HepG2 (cell line): ENCODE results near the gene TSC22D1. TPM values are rescaled to one million over a fixed set of nuclear protein-coding genes. Genes with fewer than 3 reads are reported as not detected.

Experiments
- AKAP8 ChIP-seq: sonication (generic); formaldehyde crosslinking; IDR thresholded peaks from 2 replicates; pipeline ENCODE4 v1.5.1; 2020; ENCODE audit warnings: mild to moderate bottlenecking, missing genetic modification reagents
- CCDC6 ChIP-seq: sonication (generic); formaldehyde crosslinking; IDR thresholded peaks from 2 replicates; pipeline ENCODE4 v1.8.1; 2022; ENCODE audit warnings: mild to moderate bottlenecking, missing genetic modification reagents, moderate library complexity
- ERF ChIP-seq: IDR thresholded peaks from 2 replicates; pipeline ENCODE4 v1.6.1; 2018; ENCODE audit warnings: missing biosample characterization, missing genetic modification reagents
- FOXA1 ChIP-seq, 2 experiments: fragments of 450-650 bp in 1 of 2; sonication (generic) in 1 of 2; formaldehyde crosslinking in 1 of 2; IDR thresholded peaks; 2 replicates each; pipeline versions ENCODE4 v1.4.0 to v1.6.1; 2016 to 2020; ENCODE audit warnings: missing genetic modification reagents in 1 of 2
- FOXP1 ChIP-seq, 2 experiments: fragments of 450-650 bp in 1 of 2; IDR thresholded peaks; 2 replicates each; pipeline ENCODE4 v1.6.1; 2017 to 2018; ENCODE audit warnings: antibody characterized with exemption in 1 of 2
- JDP2 ChIP-seq: sonication (generic); formaldehyde crosslinking; IDR thresholded peaks from 2 replicates; pipeline ENCODE4 v1.8.1; 2022; ENCODE audit warnings: missing genetic modification reagents, borderline replicate concordance
- MAFF ChIP-seq: IDR thresholded peaks from 2 replicates; pipeline ENCODE4 v1.6.1; 2011; ENCODE audit warnings: low read depth, low read length, improper control_type of control experiment
- SIX1 ChIP-seq: sonication (generic); formaldehyde crosslinking; IDR thresholded peaks from 2 replicates; pipeline ENCODE4 v1.4.0; 2020; ENCODE audit warnings: missing genetic modification reagents, borderline replicate concordance
- SNAI1 ChIP-seq: sonication (generic); formaldehyde crosslinking; IDR thresholded peaks from 2 replicates; pipeline ENCODE4 v1.5.0; 2020; ENCODE audit warnings: mild to moderate bottlenecking, missing genetic modification reagents, borderline replicate concordance
- U2AF2 ChIP-seq: fragments of 200-400 bp; formaldehyde crosslinking; IDR thresholded peaks from 2 replicates; pipeline ENCODE4 v1.6.1; 2017; ENCODE audit warnings: low read depth, mild to moderate bottlenecking, low read length
- ZNF143 ChIP-seq: sonication (generic); formaldehyde crosslinking; IDR thresholded peaks from 2 replicates; pipeline ENCODE4 v1.4.0; 2020; ENCODE audit warnings: missing genetic modification reagents
- ZNF329 ChIP-seq: sonication (generic); formaldehyde crosslinking; IDR thresholded peaks from 2 replicates; pipeline ENCODE4 v1.9.0; 2021; ENCODE audit warnings: low read depth, mild to moderate bottlenecking, missing genetic modification reagents
- ZNF792 ChIP-seq: IDR thresholded peaks from 2 replicates; pipeline ENCODE4 v1.6.1; 2016
- polyA plus RNA-seq, 8 experiments: library from polyadenylated mRNA; depleted of rRNA in 3 of 8; stranded (reverse) in 7 of 8; unstranded in 1 of 8; fragments of >200 nt; fragmentation: Illumina TruSeq in 4 of 8; extraction: Trizol in 4 of 8; gene quantifications; 2 replicates each; pipeline versions ENCODE4 v1.2.1 to v1.2.3, GENCODE V29; 2011 to 2016; ENCODE audit warnings: low read depth in 4 of 8, missing spikeins in 1 of 8, mixed read lengths in 1 of 8; ENCODE audit not compliant: insufficient read depth in 1 of 8
- total RNA-seq, 5 experiments: library from RNA; depleted of rRNA; stranded (reverse); fragments of >200 nt; fragmentation: Illumina TruSeq; extraction: Trizol; gene quantifications; 2 replicates each; pipeline ENCODE4 v1.2.3, GENCODE V29; 2016; ENCODE audit warnings: low read depth in 1 of 5
- TF ChIP-seq, protein P1 (sequence below): sonication (generic); formaldehyde crosslinking; IDR thresholded peaks from 2 replicates; pipeline ENCODE4 v1.4.0; 2020; ENCODE audit warnings: mild to moderate bottlenecking, missing genetic modification reagents
- TF ChIP-seq, protein P2 (sequence below): sonication (generic); formaldehyde crosslinking; IDR thresholded peaks from 2 replicates; pipeline ENCODE4 v1.5.0; 2020; ENCODE audit warnings: mild to moderate bottlenecking, missing genetic modification reagents
- TF ChIP-seq, protein P3 (sequence below): IDR thresholded peaks from 2 replicates; pipeline ENCODE4 v1.6.1; 2016; ENCODE audit warnings: low read depth
- TF ChIP-seq, protein P4 (sequence below): IDR thresholded peaks from 2 replicates; pipeline ENCODE4 v1.6.1; 2018; ENCODE audit warnings: missing genetic modification reagents

The TSC22D1 gene
- total and polyA plus RNA-seq, 2 of the 13 experiments (the other 11 are each of a cell fraction or from before 2014, with no cell fraction given), result 18.4 to 35.7 TPM

DNA sequence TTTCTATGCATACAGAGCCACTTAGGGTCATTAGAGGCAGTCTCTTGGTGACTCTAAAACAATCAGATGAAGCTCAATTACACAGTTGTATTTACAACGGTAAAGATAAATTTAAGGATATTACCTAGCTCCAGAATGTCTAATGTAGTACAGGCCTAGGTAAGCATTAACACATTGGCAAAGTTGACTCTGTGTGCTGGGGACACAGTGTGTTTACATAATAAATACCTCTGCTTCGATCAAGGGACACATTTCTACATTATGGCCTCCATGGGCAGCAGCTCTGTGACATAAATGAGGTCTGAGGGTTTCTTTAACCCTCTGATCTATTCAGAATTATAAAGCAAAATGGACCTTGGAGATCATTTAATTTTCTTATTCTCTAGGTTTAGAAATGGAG lies 127.8 kb downstream of the TSC22D1 start (continued):
- TF ChIP-seq, protein P1, sequence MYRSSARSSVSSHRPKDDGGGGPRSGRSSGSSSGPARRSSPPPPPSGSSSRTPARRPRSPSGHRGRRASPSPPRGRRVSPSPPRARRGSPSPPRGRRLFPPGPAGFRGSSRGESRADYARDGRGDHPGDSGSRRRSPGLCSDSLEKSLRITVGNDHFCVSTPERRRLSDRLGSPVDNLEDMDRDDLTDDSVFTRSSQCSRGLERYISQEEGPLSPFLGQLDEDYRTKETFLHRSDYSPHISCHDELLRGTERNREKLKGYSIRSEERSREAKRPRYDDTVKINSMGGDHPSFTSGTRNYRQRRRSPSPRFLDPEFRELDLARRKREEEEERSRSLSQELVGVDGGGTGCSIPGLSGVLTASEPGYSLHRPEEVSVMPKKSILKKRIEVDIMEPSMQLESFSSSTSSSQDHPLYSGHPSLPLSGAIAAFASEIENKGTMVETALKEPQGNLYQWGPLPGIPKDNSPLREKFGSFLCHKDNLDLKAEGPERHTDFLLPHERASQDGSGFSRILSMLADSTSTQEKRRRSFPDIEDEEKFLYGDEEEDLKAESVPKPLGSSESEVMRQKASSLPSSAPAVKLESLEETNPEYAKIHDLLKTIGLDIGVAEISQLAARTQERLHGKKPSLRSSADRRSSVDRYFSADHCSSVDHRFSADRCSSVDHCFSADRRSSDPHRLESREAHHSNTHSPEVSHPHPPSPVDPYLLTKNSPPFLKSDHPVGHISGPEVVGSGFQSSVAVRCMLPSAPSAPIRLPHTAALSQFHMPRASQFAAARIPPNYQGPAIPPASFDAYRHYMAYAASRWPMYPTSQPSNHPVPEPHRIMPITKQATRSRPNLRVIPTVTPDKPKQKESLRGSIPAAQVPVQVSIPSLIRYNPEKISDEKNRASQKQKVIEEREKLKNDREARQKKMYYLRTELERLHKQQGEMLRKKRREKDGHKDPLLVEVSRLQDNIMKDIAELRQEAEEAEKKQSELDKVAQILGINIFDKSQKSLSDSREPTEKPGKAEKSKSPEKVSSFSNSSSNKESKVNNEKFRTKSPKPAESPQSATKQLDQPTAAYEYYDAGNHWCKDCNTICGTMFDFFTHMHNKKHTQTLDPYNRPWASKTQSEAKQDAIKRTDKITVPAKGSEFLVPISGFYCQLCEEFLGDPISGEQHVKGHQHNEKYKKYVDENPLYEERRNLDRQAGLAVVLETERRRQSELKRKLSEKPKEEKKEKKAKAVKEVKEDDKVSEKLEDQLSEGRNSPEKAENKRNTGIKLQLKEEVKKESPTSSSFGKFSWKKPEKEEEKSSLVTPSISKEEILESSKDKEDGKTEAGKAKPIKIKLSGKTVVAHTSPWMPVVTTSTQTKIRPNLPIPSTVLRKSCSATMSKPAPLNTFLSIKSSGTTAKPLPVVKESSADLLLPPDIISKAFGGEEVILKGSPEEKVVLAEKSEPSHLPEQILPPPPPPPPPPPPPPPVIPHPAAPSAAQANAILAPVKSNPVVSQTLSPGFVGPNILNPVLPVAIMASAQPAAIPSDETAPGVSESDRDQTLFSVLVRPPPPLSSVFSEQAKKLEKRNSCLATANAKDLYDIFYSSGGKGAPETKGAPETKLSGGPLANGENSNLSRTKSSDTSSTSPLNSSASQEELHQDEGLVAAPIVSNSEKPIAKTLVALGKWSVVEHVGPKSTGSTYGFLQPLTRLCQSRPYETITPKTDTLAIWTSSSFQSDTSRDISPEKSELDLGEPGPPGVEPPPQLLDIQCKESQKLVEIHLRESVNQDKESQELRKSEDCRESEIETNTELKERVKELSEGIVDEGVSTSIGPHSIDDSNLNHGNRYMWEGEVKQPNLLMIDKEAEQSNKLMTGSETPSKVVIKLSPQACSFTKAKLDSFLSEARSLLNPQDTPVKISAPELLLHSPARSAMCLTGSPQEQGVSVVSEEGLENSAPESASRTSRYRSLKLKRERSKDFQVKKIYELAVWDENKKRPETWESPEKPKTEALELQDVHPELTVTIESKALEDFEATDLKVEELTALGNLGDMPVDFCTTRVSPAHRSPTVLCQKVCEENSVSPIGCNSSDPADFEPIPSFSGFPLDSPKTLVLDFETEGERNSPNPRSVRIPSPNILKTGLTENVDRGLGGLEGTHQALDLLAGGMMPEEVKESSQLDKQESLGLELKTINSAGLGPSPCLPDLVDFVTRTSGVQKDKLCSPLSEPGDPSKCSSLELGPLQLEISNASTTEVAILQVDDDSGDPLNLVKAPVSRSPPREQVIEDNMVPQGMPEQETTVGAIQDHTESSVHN (CRISPR knock-in tag), result no peak
- TF ChIP-seq, protein P2, sequence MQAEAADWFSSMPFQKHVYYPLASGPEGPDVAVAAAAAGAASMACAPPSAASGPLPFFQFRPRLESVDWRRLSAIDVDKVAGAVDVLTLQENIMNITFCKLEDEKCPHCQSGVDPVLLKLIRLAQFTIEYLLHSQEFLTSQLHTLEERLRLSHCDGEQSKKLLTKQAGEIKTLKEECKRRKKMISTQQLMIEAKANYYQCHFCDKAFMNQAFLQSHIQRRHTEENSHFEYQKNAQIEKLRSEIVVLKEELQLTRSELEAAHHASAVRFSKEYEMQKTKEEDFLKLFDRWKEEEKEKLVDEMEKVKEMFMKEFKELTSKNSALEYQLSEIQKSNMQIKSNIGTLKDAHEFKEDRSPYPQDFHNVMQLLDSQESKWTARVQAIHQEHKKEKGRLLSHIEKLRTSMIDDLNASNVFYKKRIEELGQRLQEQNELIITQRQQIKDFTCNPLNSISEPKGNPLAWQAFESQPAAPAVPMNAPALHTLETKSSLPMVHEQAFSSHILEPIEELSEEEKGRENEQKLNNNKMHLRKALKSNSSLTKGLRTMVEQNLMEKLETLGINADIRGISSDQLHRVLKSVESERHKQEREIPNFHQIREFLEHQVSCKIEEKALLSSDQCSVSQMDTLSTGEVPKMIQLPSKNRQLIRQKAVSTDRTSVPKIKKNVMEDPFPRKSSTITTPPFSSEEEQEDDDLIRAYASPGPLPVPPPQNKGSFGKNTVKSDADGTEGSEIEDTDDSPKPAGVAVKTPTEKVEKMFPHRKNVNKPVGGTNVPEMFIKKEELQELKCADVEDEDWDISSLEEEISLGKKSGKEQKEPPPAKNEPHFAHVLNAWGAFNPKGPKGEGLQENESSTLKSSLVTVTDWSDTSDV (CRISPR knock-in tag), result no peak
- TF ChIP-seq SNAI1 (CRISPR knock-in tag), result no peak
- no peak for TF ChIP-seq AKAP8
- no peak for TF ChIP-seq JDP2 (CRISPR knock-in tag)
- no peak for TF ChIP-seq U2AF2
- TF ChIP-seq FOXA1 (IDR thresholded peaks at IDR 0.05), result peak; percentile 28; the same call in 1 of the 2 replicates
- TF ChIP-seq FOXA1 (CRISPR knock-in tag; IDR thresholded peaks at IDR 0.05), result peak; percentile 86
- 0 out of 2 replicates have a peak, but pooled peaks have one; percentile 15 for TF ChIP-seq FOXP1 (IDR thresholded peaks at IDR 0.05)
- peak; percentile 74 for TF ChIP-seq FOXP1 (CRISPR knock-in tag; IDR thresholded peaks at IDR 0.05)
- TF ChIP-seq SIX1 (CRISPR knock-in tag), result 0 out of 2 replicates have a peak, but pooled peaks have one; percentile 30
- TF ChIP-seq, protein P3, sequence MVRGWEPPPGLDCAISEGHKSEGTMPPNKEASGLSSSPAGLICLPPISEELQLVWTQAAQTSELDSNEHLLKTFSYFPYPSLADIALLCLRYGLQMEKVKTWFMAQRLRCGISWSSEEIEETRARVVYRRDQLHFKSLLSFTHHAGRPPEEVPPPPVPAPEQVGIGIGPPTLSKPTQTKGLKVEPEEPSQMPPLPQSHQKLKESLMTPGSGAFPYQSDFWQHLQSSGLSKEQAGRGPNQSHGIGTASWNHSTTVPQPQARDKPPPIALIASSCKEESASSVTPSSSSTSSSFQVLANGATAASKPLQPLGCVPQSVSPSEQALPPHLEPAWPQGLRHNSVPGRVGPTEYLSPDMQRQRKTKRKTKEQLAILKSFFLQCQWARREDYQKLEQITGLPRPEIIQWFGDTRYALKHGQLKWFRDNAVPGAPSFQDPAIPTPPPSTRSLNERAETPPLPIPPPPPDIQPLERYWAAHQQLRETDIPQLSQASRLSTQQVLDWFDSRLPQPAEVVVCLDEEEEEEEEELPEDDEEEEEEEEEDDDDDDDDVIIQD (CRISPR knock-in tag), result peak; percentile 75
- no peak for TF ChIP-seq ZNF143 (CRISPR knock-in tag)
- TF ChIP-seq ZNF329, result no peak
- 0 out of 2 replicates have a peak, but pooled peaks have one; percentile 40 for TF ChIP-seq ZNF792
- TF ChIP-seq CCDC6 (CRISPR knock-in tag), result no peak
- TF ChIP-seq MAFF, result no peak
- TF ChIP-seq, protein P4, sequence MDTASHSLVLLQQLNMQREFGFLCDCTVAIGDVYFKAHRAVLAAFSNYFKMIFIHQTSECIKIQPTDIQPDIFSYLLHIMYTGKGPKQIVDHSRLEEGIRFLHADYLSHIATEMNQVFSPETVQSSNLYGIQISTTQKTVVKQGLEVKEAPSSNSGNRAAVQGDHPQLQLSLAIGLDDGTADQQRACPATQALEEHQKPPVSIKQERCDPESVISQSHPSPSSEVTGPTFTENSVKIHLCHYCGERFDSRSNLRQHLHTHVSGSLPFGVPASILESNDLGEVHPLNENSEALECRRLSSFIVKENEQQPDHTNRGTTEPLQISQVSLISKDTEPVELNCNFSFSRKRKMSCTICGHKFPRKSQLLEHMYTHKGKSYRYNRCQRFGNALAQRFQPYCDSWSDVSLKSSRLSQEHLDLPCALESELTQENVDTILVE (CRISPR knock-in tag), result 0 out of 2 replicates have a peak, but pooled peaks have one; percentile 37
- TF ChIP-seq ERF (CRISPR knock-in tag), result peak; percentile 64; the same call in 1 of the 2 replicates
